ENCODE results near the gene ZC3H12C. TPM values are rescaled to one million over a fixed set of nuclear protein-coding genes. Genes with fewer than 3 reads are reported as not detected.

Gene ZC3H12C
- total and polyA plus RNA-seq, 3 donors from 2014 or later, result 6.8 to 17.0 (median 16.9) TPM

- Histone ChIP-seq H3K9me3 (no peaks in the 10 kb centered on the region), H3K27me3 (no peaks in the 10 kb centered on the region), H3K4me3 (no peak overlapping the region), H3K36me3 (ENCODE audit: low read depth, missing control alignments) (no peaks in the 10 kb centered on the region), H3K4me1 (peaks cover 4% of the 10 kb centered on the region), H3K27ac (no peak overlapping the region)
- intact Hi-C loops (cut with DNase I; ENCODE audit: low total_unique reads), result no loop called here
- TF ChIP-seq, protein P1, sequence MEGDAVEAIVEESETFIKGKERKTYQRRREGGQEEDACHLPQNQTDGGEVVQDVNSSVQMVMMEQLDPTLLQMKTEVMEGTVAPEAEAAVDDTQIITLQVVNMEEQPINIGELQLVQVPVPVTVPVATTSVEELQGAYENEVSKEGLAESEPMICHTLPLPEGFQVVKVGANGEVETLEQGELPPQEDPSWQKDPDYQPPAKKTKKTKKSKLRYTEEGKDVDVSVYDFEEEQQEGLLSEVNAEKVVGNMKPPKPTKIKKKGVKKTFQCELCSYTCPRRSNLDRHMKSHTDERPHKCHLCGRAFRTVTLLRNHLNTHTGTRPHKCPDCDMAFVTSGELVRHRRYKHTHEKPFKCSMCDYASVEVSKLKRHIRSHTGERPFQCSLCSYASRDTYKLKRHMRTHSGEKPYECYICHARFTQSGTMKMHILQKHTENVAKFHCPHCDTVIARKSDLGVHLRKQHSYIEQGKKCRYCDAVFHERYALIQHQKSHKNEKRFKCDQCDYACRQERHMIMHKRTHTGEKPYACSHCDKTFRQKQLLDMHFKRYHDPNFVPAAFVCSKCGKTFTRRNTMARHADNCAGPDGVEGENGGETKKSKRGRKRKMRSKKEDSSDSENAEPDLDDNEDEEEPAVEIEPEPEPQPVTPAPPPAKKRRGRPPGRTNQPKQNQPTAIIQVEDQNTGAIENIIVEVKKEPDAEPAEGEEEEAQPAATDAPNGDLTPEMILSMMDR (IDR thresholded peaks at IDR 0.05), result no peak
- no peak for TF ChIP-seq POLR2A (IDR thresholded peaks at IDR 0.05)
- 82 to 100% methylated on average over 4 of the region's 4 CpGs for WGBS, 2 donors
- DNase-seq, result no peak
These were observed 85.9 kb downstream of the ZC3H12C start for GRCh38 chr11:110179064-110179463.

- DNase-seq, result no peak
- Histone ChIP-seq H3K9me3 (no peaks in the 10 kb centered on the region), H3K27me3 (no peaks in the 10 kb centered on the region), H3K4me1 (peaks cover 7% of the 10 kb centered on the region), H3K4me3 (no peak overlapping the region), H3K36me3 (ENCODE audit: low read depth, missing control alignments) (no peaks in the 10 kb centered on the region), H3K27ac (no peak overlapping the region)
- intact Hi-C loops (cut with DNase I; ENCODE audit: low total_unique reads), result no loop called here
- no peak for TF ChIP-seq POLR2A (IDR thresholded peaks at IDR 0.05)
- TF ChIP-seq, protein P1 (IDR thresholded peaks at IDR 0.05), result no peak
- 88 to 91% methylated on average over 5 of the region's 5 CpGs for WGBS, 2 donors
These were observed 89.7 kb downstream of the ZC3H12C start for GRCh38 chr11:110182886-110183285.

DNA sequence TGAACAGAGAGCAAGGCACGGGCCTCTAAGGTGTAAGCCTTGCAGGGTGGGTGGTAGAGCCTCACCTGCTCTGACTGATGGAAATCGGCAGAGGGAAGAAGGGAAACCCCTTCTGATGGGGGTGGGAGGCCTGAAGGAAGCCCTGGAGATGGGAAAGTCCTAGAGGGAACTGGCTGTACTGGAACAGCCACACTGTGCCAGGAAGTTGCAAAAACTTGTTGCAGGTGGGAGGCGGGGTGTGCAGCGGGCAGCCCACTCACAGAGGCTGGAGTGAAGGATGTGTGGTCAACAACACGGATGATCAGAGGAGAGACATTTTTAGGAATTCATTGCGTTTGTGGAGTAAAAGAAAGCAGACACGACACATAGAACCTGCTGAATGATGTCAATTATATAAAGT is 91.3 kb downstream of the ZC3H12C start:
- intact Hi-C loops (cut with DNase I; ENCODE audit: low total_unique reads), result no loop called here
- Histone ChIP-seq H3K9me3 (no peaks in the 10 kb centered on the region), H3K27ac (peak overlapping the region in 1 of 2 donors; percentile 33), H3K27me3 (no peaks in the 10 kb centered on the region), H3K4me3 (no peak overlapping the region), H3K4me1 (peaks cover 7% of the 10 kb centered on the region), H3K36me3 (ENCODE audit: low read depth, missing control alignments) (no peaks in the 10 kb centered on the region)
- DNase-seq, result no peak
- TF ChIP-seq, protein P1 (IDR thresholded peaks at IDR 0.05), result no peak
- no peak for TF ChIP-seq POLR2A (IDR thresholded peaks at IDR 0.05)
- 50 to 73% methylated on average over 7 of the region's 7 CpGs for WGBS, 2 donors

DNA sequence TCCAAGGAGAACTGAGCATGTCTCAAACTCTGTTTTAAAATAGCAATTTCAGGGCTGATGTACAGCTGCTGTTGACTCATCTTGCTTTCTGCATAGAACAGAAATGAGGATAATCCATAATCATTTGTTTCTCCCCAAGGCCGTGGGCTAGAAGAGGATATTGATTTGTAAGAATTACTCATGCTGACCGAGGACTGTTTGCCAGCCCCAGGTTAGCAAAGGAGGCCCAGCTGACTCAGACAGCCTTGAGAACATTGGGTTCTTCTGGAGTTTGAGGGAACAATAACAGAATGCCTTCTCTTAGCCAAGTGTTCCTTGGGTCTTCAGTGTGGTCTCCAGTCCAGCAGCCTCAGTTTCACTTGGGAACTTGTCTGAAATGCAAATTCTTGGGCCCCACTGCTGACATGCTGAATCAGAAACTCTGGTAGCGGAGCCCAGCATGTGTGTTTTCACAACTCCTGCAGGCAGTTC is 92.0 kb downstream of the ZC3H12C start:
- DNase-seq, result peak; percentile 52
- intact Hi-C loops (cut with DNase I; ENCODE audit: low total_unique reads), result no loop called here
- H3K27ac ChIP-seq, result peak overlapping the region in 1 of 2 donors; percentile 33
- no peaks in the 10 kb centered on the region for H3K27me3 ChIP-seq
- WGBS, 2 donors, result 43 to 58% methylated on average over 3 of the region's 3 CpGs
- TF ChIP-seq, protein P1 (IDR thresholded peaks at IDR 0.05), result no peak
- TF ChIP-seq POLR2A (IDR thresholded peaks at IDR 0.05), result no peak
- no peaks in the 10 kb centered on the region for H3K36me3 ChIP-seq (ENCODE audit: low read depth, missing control alignments)
- H3K9me3 ChIP-seq, result no peaks in the 10 kb centered on the region
- peaks cover 7% of the 10 kb centered on the region for H3K4me1 ChIP-seq
- H3K4me3 ChIP-seq, result no peak overlapping the region

DNA sequence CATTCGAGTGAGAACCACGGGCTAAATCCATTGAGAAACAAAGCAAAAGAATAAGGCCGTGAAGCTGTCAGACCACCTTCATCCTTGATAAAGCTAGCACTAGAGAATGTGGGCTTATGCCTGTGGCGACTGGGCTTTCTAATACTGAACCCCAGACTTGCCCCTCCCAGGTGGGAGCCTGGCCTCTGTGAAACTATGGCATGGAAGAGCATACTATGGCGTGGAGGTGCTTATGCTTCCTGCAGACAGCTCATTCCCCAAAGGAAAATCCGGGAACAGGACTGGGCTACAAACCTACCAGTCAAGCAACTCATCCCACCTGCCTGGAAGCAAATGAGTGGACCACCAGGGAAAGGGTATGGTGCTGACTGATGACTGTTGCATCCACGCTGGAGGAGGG is 92.4 kb downstream of the ZC3H12C start:
- Histone ChIP-seq H3K27me3 (no peaks in the 10 kb centered on the region), H3K36me3 (ENCODE audit: low read depth, missing control alignments) (no peaks in the 10 kb centered on the region), H3K4me1 (peaks cover 7% of the 10 kb centered on the region), H3K9me3 (no peaks in the 10 kb centered on the region), H3K4me3 (no peak overlapping the region), H3K27ac (peak overlapping the region in 1 of 2 donors; percentile 25)
- 77 to 83% methylated on average over 7 of the region's 7 CpGs for WGBS, 2 donors
- intact Hi-C loops (cut with DNase I; ENCODE audit: low total_unique reads), result no loop called here
- TF ChIP-seq, protein P1 (IDR thresholded peaks at IDR 0.05), result no peak
- no peak for TF ChIP-seq POLR2A (IDR thresholded peaks at IDR 0.05)
- DNase-seq, result no peak
